ENCODE results near the gene FANCD2. TPM values are rescaled to one million over a fixed set of nuclear protein-coding genes. Genes with fewer than 3 reads are reported as not detected.

The FANCD2 gene
- total and polyA plus RNA-seq, 4 experiments from 2014 or later, result 5.3 to 28.3 (median 16.7) TPM

DNA sequence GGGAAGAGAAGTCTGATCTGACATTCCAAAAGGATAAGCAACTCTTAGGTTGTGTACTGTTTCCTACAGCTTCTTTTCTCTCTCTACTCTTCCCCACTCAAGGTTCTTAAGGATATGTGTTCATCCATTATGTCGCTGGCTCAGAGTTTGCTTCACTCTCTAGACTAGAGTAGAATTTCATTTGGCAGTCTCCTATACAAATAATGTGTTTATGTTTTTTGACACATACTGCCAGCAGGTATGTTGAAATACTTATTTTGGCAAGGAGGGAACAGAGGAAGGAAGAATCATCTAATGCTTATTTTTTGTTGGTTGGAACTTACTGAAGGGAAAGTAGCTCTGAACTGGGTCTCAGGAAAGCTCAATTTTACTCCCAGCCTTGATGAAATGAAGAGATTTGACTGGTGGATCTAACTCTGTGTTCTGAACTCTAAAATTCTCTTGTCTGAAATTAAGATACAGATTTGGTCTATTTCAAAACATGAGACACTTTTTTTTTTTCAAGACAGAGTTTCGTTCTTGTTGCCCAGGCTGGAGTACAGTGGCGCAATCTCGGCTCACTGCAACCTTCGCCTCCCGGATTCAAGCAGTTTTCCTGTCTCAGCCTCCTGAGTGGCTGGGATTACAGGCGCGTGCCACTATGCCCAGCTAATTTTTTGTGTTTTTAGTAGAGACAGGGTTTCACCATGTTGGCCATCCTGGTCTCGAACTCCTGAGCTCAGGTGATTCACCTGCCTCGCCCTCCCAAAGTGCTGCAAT lies 32.0 kb upstream of the FANCD2 start:
- Histone ChIP-seq H3K27me3 (ENCODE audit: insufficient read depth, low read length) (no peaks in the 10 kb centered on the region), H3K4me1 (ENCODE audit: insufficient read depth, low read length) (no peaks in the 10 kb centered on the region), H3K9me3 (ENCODE audit: control insufficient read depth in 1 of 2, low read length in 2 of 2) (no peaks in the 10 kb centered on the region), H3K27ac (ENCODE audit: low read depth, low read length) (no peak overlapping the region), H3K36me3 (ENCODE audit: insufficient read depth, low read length) (peaks cover 4% of the 10 kb centered on the region), H3K4me3 (ENCODE audit: low read length in 2 of 2) (no peak overlapping the region)
- Mint-ChIP-seq H3K36me3 (peaks cover 0 to 6% of the 10 kb centered on the region in 2 donors), H3K9me3 (no peaks in the 10 kb centered on the region), H3K4me3 (no peak overlapping the region), H3K27me3 (no peaks in the 10 kb centered on the region), H3K4me1 (peaks cover 0 to 2% (median 0%) of the 10 kb centered on the region in 4 donors), H3K27ac (peak overlapping the region in 1 of 7 donors; percentile 44)
- intact Hi-C loops (cut with micrococcal nuclease), result loop anchor here (5.0 kb wide), 1 partner anchor 53 kb away; no protein-coding TSS in a partner anchor
- DNase-seq, result no peak
- ChIA-PET POLR2A (ENCODE audit: partially characterized antibody) (no interaction called here), CTCF (ENCODE audit: partially characterized antibody) (no interaction called here)

DNA sequence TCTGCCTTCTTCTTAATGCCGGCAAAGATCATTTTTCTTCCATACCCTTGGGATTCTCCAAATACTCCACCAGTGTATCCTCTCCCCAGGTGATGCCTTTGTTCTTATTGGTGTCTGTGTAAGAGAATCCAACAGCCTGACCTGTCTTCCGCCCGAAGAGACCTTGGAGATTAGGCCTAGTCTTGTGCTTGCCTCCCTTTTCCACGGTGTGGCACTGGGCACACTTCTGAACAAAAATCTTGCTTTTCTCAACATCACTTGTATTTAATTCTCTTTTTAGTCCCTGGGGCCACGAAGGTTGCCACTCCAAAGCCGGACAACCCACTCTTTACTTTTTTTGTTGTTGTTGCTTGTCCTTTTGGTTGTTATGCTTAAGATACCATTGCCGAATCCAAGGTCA lies 25.6 kb upstream of the FANCD2 start:
- peaks cover 4% of the 10 kb centered on the region for H3K36me3 ChIP-seq (ENCODE audit: insufficient read depth, low read length)
- H3K4me3 Mint-ChIP-seq, result no peak overlapping the region
- intact Hi-C loops (cut with micrococcal nuclease), result no loop called here
- H3K9me3 ChIP-seq (ENCODE audit: control insufficient read depth in 1 of 2, low read length in 2 of 2), result no peaks in the 10 kb centered on the region
- no peaks in the 10 kb centered on the region for H3K27me3 ChIP-seq (ENCODE audit: insufficient read depth, low read length)
- no peaks in the 10 kb centered on the region for H3K9me3 Mint-ChIP-seq
- peak overlapping the region in 1 of 7 donors; percentile 58 for H3K27ac Mint-ChIP-seq
- ChIA-PET CTCF (ENCODE audit: partially characterized antibody) (no interaction called here), POLR2A (ENCODE audit: partially characterized antibody) (no interaction called here)
- H3K36me3 Mint-ChIP-seq, result peaks cover 0 to 11% of the 10 kb centered on the region in 2 donors
- no peak for DNase-seq
- no peak overlapping the region for H3K27ac ChIP-seq (ENCODE audit: low read depth, low read length)
- no peaks in the 10 kb centered on the region for H3K4me1 Mint-ChIP-seq
- no peak overlapping the region for H3K4me3 ChIP-seq (ENCODE audit: low read length in 2 of 2)
- no peaks in the 10 kb centered on the region for H3K4me1 ChIP-seq (ENCODE audit: insufficient read depth, low read length)
- H3K27me3 Mint-ChIP-seq, result no peaks in the 10 kb centered on the region

DNA sequence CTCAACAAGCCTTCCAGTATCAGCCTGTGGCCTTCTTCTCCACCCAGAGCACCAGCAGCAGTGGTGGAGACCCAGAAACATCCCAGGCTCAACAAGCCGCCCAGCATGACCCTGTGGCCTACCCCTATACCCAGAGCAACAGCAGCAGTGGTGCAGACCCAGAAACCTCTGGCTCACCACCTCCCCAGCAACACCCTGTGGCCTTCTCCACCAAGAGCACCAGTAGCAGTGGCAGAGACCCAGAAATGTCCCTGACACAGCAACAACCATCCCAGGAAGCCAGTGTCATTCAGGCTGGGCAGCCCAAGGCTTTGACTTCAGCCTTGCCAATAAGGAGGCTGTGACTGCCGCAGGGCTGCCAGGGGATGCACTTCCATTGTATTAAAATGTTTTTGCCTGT lies 23.3 kb upstream of the FANCD2 start:
- CTCF ChIA-PET (ENCODE audit: partially characterized antibody), result no interaction called here
- intact Hi-C loops (cut with micrococcal nuclease), result no loop called here
- Histone ChIP-seq H3K9me3 (ENCODE audit: control insufficient read depth in 1 of 2, low read length in 2 of 2) (no peaks in the 10 kb centered on the region), H3K4me3 (ENCODE audit: low read length in 2 of 2) (no peak overlapping the region), H3K27ac (ENCODE audit: low read depth, low read length) (no peak overlapping the region), H3K4me1 (ENCODE audit: insufficient read depth, low read length) (no peaks in the 10 kb centered on the region), H3K27me3 (ENCODE audit: insufficient read depth, low read length) (no peaks in the 10 kb centered on the region), H3K36me3 (ENCODE audit: insufficient read depth, low read length) (peaks cover 4% of the 10 kb centered on the region)
- Mint-ChIP-seq H3K4me3 (no peak overlapping the region), H3K9me3 (no peaks in the 10 kb centered on the region), H3K27me3 (no peaks in the 10 kb centered on the region), H3K27ac (peak overlapping the region in 2 of 7 donors; percentile 10 to 46), H3K4me1 (peaks cover 0 to 3% (median 0%) of the 10 kb centered on the region in 4 donors), H3K36me3 (peaks cover 0 to 9% of the 10 kb centered on the region in 2 donors)
- POLR2A ChIA-PET (ENCODE audit: partially characterized antibody), result no interaction called here
- DNase-seq, result no peak

DNA sequence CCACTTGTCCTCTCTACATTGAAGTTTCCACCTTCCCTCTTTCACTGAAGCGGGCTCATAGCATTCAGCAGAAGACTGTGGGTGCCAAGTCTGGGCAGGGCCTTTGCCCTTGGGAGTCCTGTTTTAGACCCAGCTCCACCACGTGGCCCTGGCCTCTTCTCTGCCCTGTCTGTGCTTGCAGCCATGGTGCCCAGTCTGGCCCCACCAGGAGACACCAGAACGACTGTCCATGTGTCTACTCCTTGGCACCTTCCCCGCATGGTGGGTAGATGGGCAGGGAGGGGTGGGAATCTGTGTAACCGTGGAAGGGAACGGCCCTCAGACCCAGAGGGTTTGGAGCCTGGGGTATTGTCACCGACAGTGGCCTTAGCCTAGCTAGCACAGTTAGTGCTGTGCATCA lies 21.7 kb upstream of the FANCD2 start:
- H3K4me1 Mint-ChIP-seq, result peaks cover 5 to 14% (median 10%) of the 10 kb centered on the region in 4 donors
- Histone ChIP-seq H3K27ac (ENCODE audit: low read depth, low read length) (no peak overlapping the region), H3K4me1 (ENCODE audit: insufficient read depth, low read length) (peaks cover 12% of the 10 kb centered on the region), H3K36me3 (ENCODE audit: insufficient read depth, low read length) (no peaks in the 10 kb centered on the region), H3K27me3 (ENCODE audit: insufficient read depth, low read length) (no peaks in the 10 kb centered on the region), H3K9me3 (ENCODE audit: control insufficient read depth in 1 of 2, low read length in 2 of 2) (no peaks in the 10 kb centered on the region), H3K4me3 (ENCODE audit: low read length in 2 of 2) (no peak overlapping the region)
- H3K27ac Mint-ChIP-seq, result no peak overlapping the region
- CTCF ChIA-PET (ENCODE audit: partially characterized antibody), result no interaction called here
- no peak for DNase-seq
- POLR2A ChIA-PET (ENCODE audit: partially characterized antibody), result no interaction called here
- H3K36me3 Mint-ChIP-seq, result peaks cover 0 to 8% of the 10 kb centered on the region in 2 donors
- H3K4me3 Mint-ChIP-seq, result no peak overlapping the region
- no peaks in the 10 kb centered on the region for H3K9me3 Mint-ChIP-seq
- intact Hi-C loops (cut with micrococcal nuclease), result no loop called here
- no peaks in the 10 kb centered on the region for H3K27me3 Mint-ChIP-seq

DNA sequence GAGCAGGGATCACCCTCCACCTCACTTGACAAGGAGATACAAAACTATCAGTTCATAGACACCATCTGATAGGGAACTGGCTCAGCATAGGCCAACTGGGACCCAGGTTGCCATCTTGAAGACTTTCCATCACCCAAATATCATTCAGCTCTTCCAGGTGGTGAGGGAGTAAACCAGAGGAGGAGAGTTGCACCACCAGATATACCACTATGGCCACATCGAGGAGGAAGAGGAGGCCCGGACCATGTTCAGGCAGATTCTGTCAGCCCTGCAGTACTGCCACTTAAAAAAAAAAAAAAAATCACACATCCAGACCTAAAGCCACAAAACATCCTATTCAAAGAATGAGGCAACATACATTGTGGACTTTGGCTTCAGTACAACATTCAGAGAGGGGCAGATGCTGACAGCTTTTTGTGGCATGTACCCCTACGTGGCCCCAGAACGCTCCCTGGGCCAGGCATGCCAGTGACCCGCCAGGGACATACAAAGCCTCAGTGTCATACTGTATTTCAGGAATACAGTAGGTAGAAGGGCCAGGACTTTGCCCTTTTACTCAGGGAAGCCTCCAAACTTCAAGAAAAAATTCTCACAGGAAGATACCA lies 21.2 kb upstream of the FANCD2 start:
- intact Hi-C loops (cut with micrococcal nuclease), result no loop called here
- H3K4me1 Mint-ChIP-seq, result peaks cover 5 to 17% (median 12%) of the 10 kb centered on the region in 4 donors

DNA sequence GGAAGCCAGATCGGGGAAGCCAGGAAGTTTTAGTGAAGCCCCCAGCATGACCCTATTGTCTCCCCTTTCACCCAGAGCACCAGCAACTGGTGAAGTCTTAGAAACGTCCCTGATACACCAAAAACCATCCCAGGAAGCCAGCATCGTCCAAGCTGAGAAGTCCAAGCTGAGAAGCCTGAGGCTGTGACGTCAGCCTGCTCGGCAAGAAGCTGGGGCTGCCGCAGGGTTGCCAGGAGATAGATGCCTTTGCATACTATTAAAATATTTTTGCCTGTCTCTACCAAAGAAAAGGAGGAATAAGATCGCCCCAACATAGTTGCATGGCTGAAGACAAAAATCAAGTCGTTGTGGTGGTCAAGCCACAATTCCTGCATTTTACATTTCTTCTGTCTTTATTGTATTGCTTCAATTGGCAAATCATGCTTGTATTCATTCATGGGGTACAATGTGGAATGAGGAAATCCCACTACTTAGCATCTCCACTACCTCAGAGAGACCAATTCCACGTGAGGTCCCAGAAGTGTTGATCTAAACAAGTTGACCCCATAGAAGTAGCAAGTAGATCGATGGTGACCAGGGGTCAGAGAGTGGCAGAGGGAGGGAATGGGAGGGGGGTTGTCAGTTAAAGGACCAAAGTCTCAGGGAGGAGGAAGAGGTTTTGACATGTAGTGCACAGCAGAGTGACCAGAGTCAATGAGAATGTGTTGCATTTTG lies 20.0 kb upstream of the FANCD2 start:
- DNase-seq, result no peak
- peak overlapping the region in 1 of 8 donors; percentile 36 for H3K4me3 Mint-ChIP-seq
- ChIA-PET CTCF (ENCODE audit: partially characterized antibody) (no interaction called here), POLR2A (ENCODE audit: partially characterized antibody) (no interaction called here)
- H3K27ac Mint-ChIP-seq, result peak overlapping the region in 1 of 7 donors; percentile 19
- H3K9me3 Mint-ChIP-seq, result no peaks in the 10 kb centered on the region
- H3K27me3 Mint-ChIP-seq, result no peaks in the 10 kb centered on the region
- Histone ChIP-seq H3K27me3 (ENCODE audit: insufficient read depth, low read length) (no peaks in the 10 kb centered on the region), H3K4me3 (ENCODE audit: low read length in 2 of 2) (no peak overlapping the region), H3K36me3 (ENCODE audit: insufficient read depth, low read length) (no peaks in the 10 kb centered on the region), H3K27ac (ENCODE audit: low read depth, low read length) (no peak overlapping the region), H3K9me3 (ENCODE audit: control insufficient read depth in 1 of 2, low read length in 2 of 2) (no peaks in the 10 kb centered on the region), H3K4me1 (ENCODE audit: insufficient read depth, low read length) (peaks cover 17% of the 10 kb centered on the region)
- intact Hi-C loops (cut with micrococcal nuclease), result no loop called here
- peaks cover 0 to 3% of the 10 kb centered on the region in 2 donors for H3K36me3 Mint-ChIP-seq
- peaks cover 8 to 23% (median 16%) of the 10 kb centered on the region in 4 donors for H3K4me1 Mint-ChIP-seq

More for the DNA sequence above, 21.2 kb upstream of the FANCD2 start:
- Histone ChIP-seq H3K9me3 (ENCODE audit: control insufficient read depth in 1 of 2, low read length in 2 of 2) (no peaks in the 10 kb centered on the region), H3K27me3 (ENCODE audit: insufficient read depth, low read length) (no peaks in the 10 kb centered on the region), H3K36me3 (ENCODE audit: insufficient read depth, low read length) (no peaks in the 10 kb centered on the region), H3K27ac (ENCODE audit: low read depth, low read length) (no peak overlapping the region), H3K4me3 (ENCODE audit: low read length in 2 of 2) (no peak overlapping the region), H3K4me1 (ENCODE audit: insufficient read depth, low read length) (peaks cover 12% of the 10 kb centered on the region)
- Mint-ChIP-seq H3K27ac (peak overlapping the region in 1 of 7 donors; percentile 51), H3K4me3 (no peak overlapping the region), H3K27me3 (no peaks in the 10 kb centered on the region), H3K36me3 (peaks cover 0 to 8% of the 10 kb centered on the region in 2 donors), H3K9me3 (no peaks in the 10 kb centered on the region)
- POLR2A ChIA-PET (ENCODE audit: partially characterized antibody), result no interaction called here
- DNase-seq, result no peak
- CTCF ChIA-PET (ENCODE audit: partially characterized antibody), result no interaction called here

DNA sequence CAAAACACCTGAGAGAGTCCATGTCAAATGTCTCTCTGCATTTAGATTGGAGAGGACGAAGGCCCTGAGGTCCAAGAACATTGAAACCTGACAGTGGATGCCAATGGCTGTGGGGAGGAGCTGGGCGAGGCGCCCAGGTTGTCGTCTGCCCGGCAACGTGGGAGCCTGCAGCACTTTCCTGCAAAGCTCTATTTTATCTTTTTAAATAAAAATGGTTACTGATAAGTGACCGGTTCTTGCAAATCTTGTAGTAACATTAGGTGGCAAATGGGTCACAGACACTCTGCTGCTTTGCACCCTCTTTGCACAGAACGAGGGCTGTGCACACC lies 19.5 kb upstream of the FANCD2 start:
- CTCF ChIA-PET (ENCODE audit: partially characterized antibody), result no interaction called here

More for the DNA sequence above, 19.5 kb upstream of the FANCD2 start:
- H3K27ac Mint-ChIP-seq, result no peak overlapping the region
- H3K9me3 Mint-ChIP-seq, result no peaks in the 10 kb centered on the region
- peaks cover 22% of the 10 kb centered on the region for H3K4me1 ChIP-seq (ENCODE audit: insufficient read depth, low read length)
- intact Hi-C loops (cut with micrococcal nuclease), result no loop called here
- no peaks in the 10 kb centered on the region for H3K9me3 ChIP-seq (ENCODE audit: control insufficient read depth in 1 of 2, low read length in 2 of 2)
- no peaks in the 10 kb centered on the region for H3K36me3 ChIP-seq (ENCODE audit: insufficient read depth, low read length)
- POLR2A ChIA-PET (ENCODE audit: partially characterized antibody), result interaction anchor here (1.9 kb wide), 1 partner anchor 20 kb away, joined by 4 read pairs; the partner anchor contains the start of gene EMC3
- no peaks in the 10 kb centered on the region for H3K27me3 Mint-ChIP-seq
- no peak overlapping the region for H3K4me3 Mint-ChIP-seq
- DNase-seq, result no peak
- no peak overlapping the region for H3K4me3 ChIP-seq (ENCODE audit: low read length in 2 of 2)
- H3K27me3 ChIP-seq (ENCODE audit: insufficient read depth, low read length), result no peaks in the 10 kb centered on the region
- peaks cover 0 to 3% of the 10 kb centered on the region in 2 donors for H3K36me3 Mint-ChIP-seq
- no peak overlapping the region for H3K27ac ChIP-seq (ENCODE audit: low read depth, low read length)
- H3K4me1 Mint-ChIP-seq, result peaks cover 8 to 25% (median 16%) of the 10 kb centered on the region in 4 donors
